Stomach (tissue), 4 donors: ENCODE data around the gene EHMT2.

Source experiments
- EP300 ChIP-seq: sonication (generic); formaldehyde crosslinking; IDR thresholded peaks from one replicate; pipeline ENCODE4 v1.6.1; 2017; ENCODE audit warnings: antibody characterized with exemption
- POLR2A ChIP-seq, 4 donors: fragments of 450-650 bp; IDR thresholded peaks; one replicate each; pipeline ENCODE4 v1.6.1; 2016; ENCODE audit warnings: antibody characterized with exemption in 4 of 4, control low read depth in 2 of 4, mild to moderate bottlenecking in 1 of 4, moderate library complexity in 1 of 4
- POLR2AphosphoS5 ChIP-seq, 3 donors: sonication (generic); formaldehyde crosslinking; IDR thresholded peaks; one replicate each; pipeline ENCODE4 v1.6.1; 2016; ENCODE audit warnings: antibody characterized with exemption in 3 of 3
- TF ChIP-seq, protein P1 (sequence below), 7 experiments: fragments of 450-650 bp in 4 of 7; fragments of 200-600 bp in 3 of 7; sonication (generic) in 3 of 7; IDR thresholded peaks; one replicate each; pipeline ENCODE4 v1.5.1; 2016 to 2019; ENCODE audit warnings: antibody characterized with exemption in 7 of 7, control low read depth in 2 of 7, mild to moderate bottlenecking in 1 of 7

DNA sequence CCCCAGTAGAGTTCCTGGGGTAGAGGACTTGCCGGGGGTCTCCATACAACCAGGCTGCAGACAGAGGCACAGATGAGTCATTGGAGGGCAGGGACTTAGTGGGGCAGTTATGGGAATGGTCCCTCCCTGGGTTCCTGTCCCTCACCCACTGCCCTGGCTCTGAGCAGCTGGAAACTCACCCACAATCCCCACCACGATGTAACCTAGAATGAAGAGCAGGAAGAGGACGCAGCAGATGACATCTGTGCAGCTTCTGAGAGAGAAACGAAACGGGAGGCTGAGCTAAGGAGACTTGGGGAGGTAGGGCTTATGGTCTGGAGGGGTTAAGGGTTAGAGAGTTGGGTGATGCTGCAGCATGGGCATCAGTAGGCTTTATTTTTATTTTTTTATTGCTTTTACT is 21.6 kb downstream of the EHMT2 start:
- TF ChIP-seq, protein P1, sequence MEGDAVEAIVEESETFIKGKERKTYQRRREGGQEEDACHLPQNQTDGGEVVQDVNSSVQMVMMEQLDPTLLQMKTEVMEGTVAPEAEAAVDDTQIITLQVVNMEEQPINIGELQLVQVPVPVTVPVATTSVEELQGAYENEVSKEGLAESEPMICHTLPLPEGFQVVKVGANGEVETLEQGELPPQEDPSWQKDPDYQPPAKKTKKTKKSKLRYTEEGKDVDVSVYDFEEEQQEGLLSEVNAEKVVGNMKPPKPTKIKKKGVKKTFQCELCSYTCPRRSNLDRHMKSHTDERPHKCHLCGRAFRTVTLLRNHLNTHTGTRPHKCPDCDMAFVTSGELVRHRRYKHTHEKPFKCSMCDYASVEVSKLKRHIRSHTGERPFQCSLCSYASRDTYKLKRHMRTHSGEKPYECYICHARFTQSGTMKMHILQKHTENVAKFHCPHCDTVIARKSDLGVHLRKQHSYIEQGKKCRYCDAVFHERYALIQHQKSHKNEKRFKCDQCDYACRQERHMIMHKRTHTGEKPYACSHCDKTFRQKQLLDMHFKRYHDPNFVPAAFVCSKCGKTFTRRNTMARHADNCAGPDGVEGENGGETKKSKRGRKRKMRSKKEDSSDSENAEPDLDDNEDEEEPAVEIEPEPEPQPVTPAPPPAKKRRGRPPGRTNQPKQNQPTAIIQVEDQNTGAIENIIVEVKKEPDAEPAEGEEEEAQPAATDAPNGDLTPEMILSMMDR (IDR thresholded peaks at IDR 0.05) = no peak
- TF ChIP-seq POLR2A (IDR thresholded peaks at IDR 0.05) = no peak
- no peak for TF ChIP-seq POLR2AphosphoS5 (IDR thresholded peaks at IDR 0.05)
- no peak for TF ChIP-seq EP300
